GM18520 (cell line): ENCODE data around the gene IWS1.
"Not testable (repeated sequence)": the region's sequence is repeated elsewhere in the genome, so short reads cannot be mapped to it uniquely, and the experiment has no call there.

Experiments used
- ATAC-seq: cut with Tn5 transposase; IDR thresholded peaks from one replicate; pipeline ENCODE4 v1.9.1; 2021; ENCODE audit not compliant: unreplicated experiment

The IWS1 gene

GRCh38 chr2:127561371-127561770 is 35.1 kb upstream of the IWS1 start:
- no peak for ATAC-seq

- ATAC-seq = no peak
These were observed 34.6 kb upstream of the IWS1 start for GRCh38 chr2:127560931-127561280.

- no peak for ATAC-seq
These were observed 34.1 kb upstream of the IWS1 start for GRCh38 chr2:127560201-127560930.

GRCh38 chr2:127559454-127559853 is 33.2 kb upstream of the IWS1 start:
- ATAC-seq = no peak

- no peak for ATAC-seq
These were observed 32.6 kb upstream of the IWS1 start for GRCh38 chr2:127558911-127559310.

- no peak for ATAC-seq
These were observed 26.6 kb upstream of the IWS1 start for GRCh38 chr2:127552846-127553245.

GRCh38 chr2:127552336-127552735 is 26.0 kb upstream of the IWS1 start:
- no peak for ATAC-seq

GRCh38 chr2:127551221-127551930 is 25.1 kb upstream of the IWS1 start:
- no peak for ATAC-seq

- no peak for ATAC-seq
These were observed 20.5 kb upstream of the IWS1 start for GRCh38 chr2:127546797-127547196.

GRCh38 chr2:127545796-127546195 is 19.5 kb upstream of the IWS1 start:
- no peak for ATAC-seq

GRCh38 chr2:127545189-127545588 is 18.9 kb upstream of the IWS1 start:
- ATAC-seq = no peak

GRCh38 chr2:127543013-127543501 is 16.8 kb upstream of the IWS1 start:
- not testable (repeated sequence) for ATAC-seq

GRCh38 chr2:127542231-127542630 is 15.9 kb upstream of the IWS1 start:
- no peak for ATAC-seq

- ATAC-seq = no peak
These were observed 15.5 kb upstream of the IWS1 start for GRCh38 chr2:127541809-127542208.

- ATAC-seq = no peak
These were observed 11.4 kb upstream of the IWS1 start for GRCh38 chr2:127537644-127538043.

GRCh38 chr2:127536707-127537541 is 10.6 kb upstream of the IWS1 start:
- no peak for ATAC-seq

GRCh38 chr2:127535918-127536317 is 9.6 kb upstream of the IWS1 start:
- no peak for ATAC-seq

GRCh38 chr2:127535422-127535901 is 9.2 kb upstream of the IWS1 start, which contains the start of gene MYO7B:
MYO7B (plus strand) TSS chr2:127535683; CDS start chr2:127559723, 24,040 bp downstream.
- no peak for ATAC-seq

GRCh38 chr2:127532296-127532695 is 6.0 kb upstream of the IWS1 start:
- ATAC-seq = no peak

- ATAC-seq = no peak
These were observed 4.9 kb upstream of the IWS1 start for GRCh38 chr2:127531221-127531648.
